Suprapubic skin (tissue), 3 donors: ENCODE data around the gene DDX51.
"Not testable (repeated sequence)": the region's sequence is repeated elsewhere in the genome, so short reads cannot be mapped to it uniquely, and the experiment has no call there.

Experiments used
- CTCF ChIP-seq, 2 donors: fragments of 200-600 bp in 1 of 2; fragments of 450-650 bp in 1 of 2; sonication (generic) in 1 of 2; IDR thresholded peaks; one replicate each; pipeline ENCODE4 v1.5.1; 2016 to 2019; ENCODE audit warnings: antibody characterized with exemption in 2 of 2, mild to moderate bottlenecking in 1 of 2, moderate library complexity in 1 of 2
- POLR2A ChIP-seq, 2 donors: fragments of 450-650 bp; IDR thresholded peaks; one replicate each; pipeline ENCODE4 v1.6.1; 2017; ENCODE audit warnings: antibody characterized with exemption in 2 of 2, mild to moderate bottlenecking in 2 of 2, moderate library complexity in 2 of 2

- not testable (repeated sequence) for TF ChIP-seq CTCF, POLR2A (IDR thresholded peaks at IDR 0.05)
Measured at GRCh38 chr12:132134653-132135183, 9.4 kb downstream of the DDX51 start.
